Effector memory CD4-positive, alpha-beta T cell (primary cell): Measurements from ENCODE around the gene IL26.
"Not testable (repeated sequence)": the region's sequence is repeated elsewhere in the genome, so short reads cannot be mapped to it uniquely, and the experiment has no call there.

Source experiments
- DNase-seq, 3 donors: peaks; one replicate each; pipeline ENCODE4 v3.0.0-alpha.2; 2020
- H3K27ac ChIP-seq: 2 replicates; pipeline ENCODE4 v1.7.0; 2013; ENCODE audit warnings: mild to moderate bottlenecking, low read length, moderate library complexity; ENCODE audit not compliant: insufficient read depth, poor library complexity, severe bottlenecking
- H3K27me3 ChIP-seq: replicated peaks from 2 replicates; pipeline ENCODE4 v1.7.0; 2013; ENCODE audit warnings: mild to moderate bottlenecking, low read length; ENCODE audit not compliant: insufficient read depth, control insufficient read depth, poor library complexity, severe bottlenecking
- H3K36me3 ChIP-seq: 2 replicates; pipeline ENCODE4 v1.7.0; 2013; ENCODE audit warnings: mild to moderate bottlenecking, low read length, moderate library complexity; ENCODE audit not compliant: control insufficient read depth, insufficient read depth
- H3K4me1 ChIP-seq: 2 replicates; pipeline ENCODE4 v1.7.0; 2013; ENCODE audit warnings: low read length, mild to moderate bottlenecking; ENCODE audit not compliant: control insufficient read depth, insufficient read depth, poor library complexity, severe bottlenecking
- H3K4me3 ChIP-seq: 2 replicates; pipeline ENCODE4 v1.7.0; 2013; ENCODE audit warnings: low read length, low read depth, mild to moderate bottlenecking; ENCODE audit not compliant: insufficient read depth, poor library complexity, severe bottlenecking
- H3K9me3 ChIP-seq: 2 replicates; pipeline ENCODE4 v1.7.0; 2013; ENCODE audit warnings: mild to moderate bottlenecking, low read length, moderate library complexity; ENCODE audit not compliant: control insufficient read depth

IL26 gene

GRCh38 chr12:68231229-68231628 lies 5.6 kb upstream of the IL26 start:
- Histone ChIP-seq H3K9me3 (no peaks in the 10 kb centered on the region), H3K4me1 (no peaks in the 10 kb centered on the region), H3K36me3 (no peaks in the 10 kb centered on the region), H3K4me3 (no peak overlapping the region), H3K27me3 (no peaks in the 10 kb centered on the region), H3K27ac (no peak overlapping the region)
- DNase-seq = no peak

DNA sequence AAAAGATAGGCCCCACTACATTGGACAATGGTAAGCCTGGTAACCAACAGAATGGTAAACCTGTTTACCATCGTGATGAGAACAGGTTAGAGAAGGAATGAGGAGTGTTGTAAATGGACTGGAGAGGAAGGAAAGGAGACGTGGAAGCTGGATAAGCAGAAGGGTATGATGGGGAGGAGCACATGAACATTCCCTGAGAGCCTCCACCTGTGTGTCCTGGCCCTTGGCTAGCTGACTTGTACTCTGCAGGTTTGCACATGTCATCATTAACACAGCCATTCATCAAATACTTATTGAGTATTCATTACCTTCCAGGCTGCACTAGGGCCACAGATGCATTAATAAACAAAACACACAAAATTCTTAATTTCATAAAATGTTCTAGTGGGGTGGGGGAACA lies 4.3 kb upstream of the IL26 start:
- no peaks in the 10 kb centered on the region for H3K36me3 ChIP-seq

DNA sequence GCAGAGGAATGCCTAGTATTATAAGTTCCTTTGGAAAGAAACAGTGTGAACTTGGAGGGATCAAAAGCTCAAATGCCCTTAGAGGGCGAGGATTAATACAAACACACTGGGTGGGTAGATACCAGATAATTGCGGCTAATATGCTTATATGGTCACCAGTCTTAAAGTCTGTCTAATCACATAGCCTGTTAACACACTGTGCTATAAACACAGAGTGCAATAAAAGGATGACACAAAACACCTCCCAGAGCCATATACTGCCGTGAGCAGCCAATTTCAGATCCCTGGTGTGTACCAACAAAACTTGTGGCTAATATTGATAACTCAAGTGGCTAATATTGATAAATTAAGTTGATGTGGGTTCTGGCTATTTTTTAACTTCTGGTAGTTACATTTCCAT lies 1.7 kb upstream of the IL26 start:
- Histone ChIP-seq H3K36me3 (no peaks in the 10 kb centered on the region), H3K9me3 (no peaks in the 10 kb centered on the region), H3K4me3 (no peak overlapping the region), H3K27ac (no peak overlapping the region), H3K4me1 (no peaks in the 10 kb centered on the region), H3K27me3 (no peaks in the 10 kb centered on the region)
- DNase-seq = no peak

More for the DNA sequence above, 4.3 kb upstream of the IL26 start:
- no peak overlapping the region for H3K4me3 ChIP-seq
- H3K27ac ChIP-seq = no peak overlapping the region
- H3K9me3 ChIP-seq = no peaks in the 10 kb centered on the region
- no peaks in the 10 kb centered on the region for H3K27me3 ChIP-seq
- H3K4me1 ChIP-seq = no peaks in the 10 kb centered on the region
- no peak for DNase-seq

GRCh38 chr12:68224613-68225285 lies 861 bp downstream of the IL26 start:
- Histone ChIP-seq H3K27me3 (no peaks in the 10 kb centered on the region), H3K27ac (no peak overlapping the region), H3K4me1 (no peaks in the 10 kb centered on the region), H3K9me3 (no peaks in the 10 kb centered on the region), H3K36me3 (no peaks in the 10 kb centered on the region), H3K4me3 (no peak overlapping the region)
- DNase-seq = no peak

GRCh38 chr12:68223067-68223747 lies 2.4 kb downstream of the IL26 start:
- DNase-seq = peak; percentile 37 to 57 (median 45)
- H3K4me3 ChIP-seq = no peak overlapping the region

DNA sequence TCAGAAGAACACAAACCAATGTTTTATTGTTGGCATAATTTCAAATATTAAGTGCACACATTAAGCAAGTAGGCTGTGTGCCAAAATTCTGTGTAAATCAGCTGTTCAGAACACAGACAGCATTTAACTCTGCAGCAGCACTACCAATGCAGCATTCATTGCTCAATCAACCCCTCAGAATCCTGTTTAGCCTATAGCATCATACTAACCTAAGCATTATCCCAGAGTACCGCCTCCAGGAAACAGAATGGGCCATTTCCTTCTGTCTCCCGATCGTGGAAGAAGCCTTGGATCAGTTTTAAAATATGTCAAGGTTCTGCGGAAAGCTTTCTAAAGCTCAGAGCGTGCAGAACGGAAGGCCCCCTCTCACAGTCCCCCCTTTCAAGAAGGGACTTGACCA lies 3.3 kb downstream of the IL26 start:
- Histone ChIP-seq H3K4me1 (no peaks in the 10 kb centered on the region), H3K9me3 (no peaks in the 10 kb centered on the region), H3K36me3 (no peaks in the 10 kb centered on the region), H3K27me3 (no peaks in the 10 kb centered on the region), H3K4me3 (no peak overlapping the region), H3K27ac (no peak overlapping the region)
- DNase-seq = no peak

More at GRCh38 chr12:68223067-68223747, 2.4 kb downstream of the IL26 start:
- no peaks in the 10 kb centered on the region for H3K27me3 ChIP-seq
- no peaks in the 10 kb centered on the region for H3K9me3 ChIP-seq
- no peaks in the 10 kb centered on the region for H3K36me3 ChIP-seq
- H3K27ac ChIP-seq = no peak overlapping the region
- H3K4me1 ChIP-seq = no peaks in the 10 kb centered on the region

DNA sequence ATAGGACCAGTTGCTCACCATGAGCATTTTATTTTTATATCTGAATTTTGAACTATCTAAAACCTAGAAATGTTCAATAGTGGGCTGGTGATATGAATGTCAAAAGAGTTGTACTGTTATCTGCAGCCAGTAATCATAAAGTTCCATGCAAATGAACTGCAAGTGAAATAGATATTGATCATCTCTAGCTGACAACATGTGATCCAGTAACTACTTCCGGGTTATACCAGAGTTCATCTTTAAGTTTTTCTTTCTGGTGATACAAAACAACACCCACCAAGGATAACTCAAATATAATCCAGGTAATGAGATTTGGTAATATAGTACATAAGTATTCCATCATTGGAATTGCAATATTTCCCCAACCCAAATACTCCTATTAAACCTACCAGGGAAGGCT lies 4.1 kb downstream of the IL26 start:
- Histone ChIP-seq H3K4me1 (no peaks in the 10 kb centered on the region), H3K4me3 (no peak overlapping the region), H3K9me3 (no peaks in the 10 kb centered on the region), H3K27me3 (no peaks in the 10 kb centered on the region), H3K36me3 (no peaks in the 10 kb centered on the region), H3K27ac (no peak overlapping the region)
- DNase-seq = no peak

- H3K4me3 ChIP-seq = no peak overlapping the region
- H3K4me1 ChIP-seq = no peaks in the 10 kb centered on the region
- H3K9me3 ChIP-seq = no peaks in the 10 kb centered on the region
- no peaks in the 10 kb centered on the region for H3K36me3 ChIP-seq
- H3K27ac ChIP-seq = no peak overlapping the region
- DNase-seq = no peak
- no peaks in the 10 kb centered on the region for H3K27me3 ChIP-seq
These were observed 14.7 kb downstream of the IL26 start for GRCh38 chr12:68210875-68211274.

GRCh38 chr12:68209048-68209728 lies 16.4 kb downstream of the IL26 start:
- not testable (repeated sequence) for DNase-seq, H3K36me3 ChIP-seq, H3K27ac ChIP-seq, H3K9me3 ChIP-seq, H3K4me3 ChIP-seq, H3K27me3 ChIP-seq, H3K4me1 ChIP-seq

- Histone ChIP-seq H3K36me3 (no peaks in the 10 kb centered on the region), H3K27me3 (no peaks in the 10 kb centered on the region), H3K4me3 (no peak overlapping the region), H3K4me1 (peaks cover 9% of the 10 kb centered on the region), H3K27ac (no peak overlapping the region), H3K9me3 (no peaks in the 10 kb centered on the region)
- no peak for DNase-seq
These were observed 18.3 kb downstream of the IL26 start for GRCh38 chr12:68207276-68207675.
